Kidney (tissue), 14 donors: ENCODE data around the gene NXPH4. TPM values are rescaled to one million over a fixed set of nuclear protein-coding genes. Genes with fewer than 3 reads are reported as not detected.

Experiments used
- DNase-seq, 5 donors: peaks; one replicate each; pipeline ENCODE4 v3.0.0-alpha.2; 2013 to 2020
- FAIRE-seq: peaks from 2 replicates; lab custom pipeline; 2012; peaks lifted over from hg19 to GRCh38; lab: Jason Lieb, UNC
- H3K27ac ChIP-seq, 2 donors: one replicate each; pipeline ENCODE4 v1.7.0; 2013; ENCODE audit warnings: low read depth in 2 of 2, low read length in 2 of 2, inconsistent platforms in 1 of 2
- H3K27me3 ChIP-seq: one replicate; pipeline ENCODE4 v1.7.1; 2013; ENCODE audit warnings: low read length, inconsistent platforms; ENCODE audit not compliant: control insufficient read depth, insufficient read depth
- H3K36me3 ChIP-seq, 3 donors: one replicate each; pipeline versions ENCODE4 v1.7.0 to v1.7.1; 2013; ENCODE audit warnings: low read length in 3 of 3, control low read depth in 1 of 3, inconsistent platforms in 1 of 3; ENCODE audit not compliant: insufficient read depth in 3 of 3, control insufficient read depth in 2 of 3
- H3K4me1 ChIP-seq, 3 donors: one replicate each; pipeline versions ENCODE4 v1.7.0 to v1.7.1; 2013; ENCODE audit warnings: low read length in 3 of 3, inconsistent platforms in 1 of 3, low read depth in 1 of 3; ENCODE audit not compliant: control insufficient read depth in 2 of 3, insufficient read depth in 2 of 3
- H3K4me3 ChIP-seq, 3 donors: one replicate each; pipeline versions ENCODE4 v1.7.0 to v1.8.1; 2013; ENCODE audit warnings: low read length in 3 of 3, control low read depth in 1 of 3, inconsistent platforms in 1 of 3
- H3K9ac ChIP-seq, 3 donors: one replicate each; pipeline versions ENCODE4 v1.7.0 to v1.7.1; 2013; ENCODE audit warnings: low read length in 3 of 3, control low read depth in 1 of 3, inconsistent platforms in 1 of 3
- H3K9me3 ChIP-seq, 3 donors: one replicate each; pipeline versions ENCODE4 v1.7.0 to v1.7.1; 2013; ENCODE audit warnings: low read length in 3 of 3, control low read depth in 1 of 3, inconsistent platforms in 1 of 3; ENCODE audit not compliant: control insufficient read depth in 2 of 3, insufficient read depth in 1 of 3
- CTCF ChIP-seq: IDR thresholded peaks from 3 replicates; pipeline ENCODE4 v1.5.1; 2012; ENCODE audit warnings: mild to moderate bottlenecking, moderate library complexity, borderline replicate concordance; ENCODE audit not compliant: insufficient read depth; ENCODE audit errors: extremely low read depth
- intact Hi-C: fragments of 100-400 bp; cut with DNase I; formaldehyde crosslinking; loops from one replicate; pipeline ENCODE4 v1.11.1; 2022
- polyA plus RNA-seq: library from polyadenylated mRNA; stranded (reverse); fragments of 350-450 nt; fragmentation: Illumina TruSeq; extraction: RNeasy Lipid Tissue Mini Kit (QIAGEN cat#74804); gene quantifications from one replicate; pipeline ENCODE4 v1.2.3, GENCODE V29; 2014; ENCODE audit warnings: low read depth, low replicate concordance; ENCODE audit not compliant: insufficient read depth
- total RNA-seq: library from RNA; stranded (reverse); fragmentation: NEBNext Ultra II Directional; extraction: Animal tissue kit (Norgen Biotek cat#: 25700); gene quantifications from one replicate; pipeline ENCODE4 v1.2.1, GENCODE V29; 2021
- donor health status: control.
- donor health status: control.
- donor health status: control.
- donor health status: control.
- donor health status: control.
- donor health status: DM: yes; HTN: yes; CAD: no.
- donor health status: Normal renal cell carcinoma (clear cell type).

Gene NXPH4
- total and polyA plus RNA-seq, 2 donors from 2014 or later: 0.16 to 0.71 TPM

DNA sequence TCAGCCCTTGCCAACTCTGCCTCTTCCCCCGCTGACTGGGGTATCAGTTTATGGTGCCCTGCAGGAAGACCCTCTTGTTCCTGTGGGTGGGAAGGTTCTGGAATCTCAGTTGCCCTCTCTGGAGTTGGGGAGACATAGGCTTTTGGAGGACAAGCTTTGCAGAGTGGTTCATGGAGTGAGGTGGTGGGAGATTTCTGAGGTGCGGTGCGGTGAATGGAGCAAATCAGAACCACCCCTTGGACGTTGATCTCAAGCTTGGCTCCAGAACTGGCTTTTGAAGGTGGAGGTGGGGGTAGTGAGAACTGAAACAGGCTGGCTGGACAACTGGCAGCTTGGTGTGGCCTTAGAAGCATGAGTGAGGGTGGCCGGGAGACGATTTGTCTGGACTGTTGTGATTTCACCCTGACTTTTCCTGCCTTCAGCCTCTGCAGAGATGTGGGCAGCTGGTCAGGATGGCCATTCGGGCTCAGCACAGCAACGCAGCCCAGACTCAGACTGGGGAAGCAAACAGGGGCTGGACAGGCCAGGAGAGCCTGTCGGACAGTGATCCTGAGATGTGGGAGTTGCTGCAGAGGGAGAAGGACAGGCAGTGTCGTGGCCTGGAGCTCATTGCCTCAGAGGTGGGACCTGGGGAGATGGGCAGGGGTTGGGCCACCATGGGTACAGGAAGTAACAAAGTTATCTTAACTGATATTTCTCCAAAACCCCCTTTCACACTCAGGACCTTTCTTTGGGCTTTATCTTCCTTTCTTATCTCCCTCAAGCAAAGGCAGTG lies 14.0 kb downstream of the NXPH4 start:
- FAIRE-seq: no peak

GRCh38 chr12:57231276-57232021 lies 14.9 kb downstream of the NXPH4 start:
- FAIRE-seq (no peak), DNase-seq (peak in 2 of 5 donors; percentile 41 to 44)
- no peaks in the 10 kb centered on the region for H3K9me3 ChIP-seq
- no peak overlapping the region for H3K4me3 ChIP-seq
- no peak overlapping the region for H3K9ac ChIP-seq
- intact Hi-C loops: no loop called here
- H3K4me1 ChIP-seq: peaks cover 2 to 9% (median 8%) of the 10 kb centered on the region in 3 donors
- H3K27ac ChIP-seq: no peak overlapping the region
- peaks cover 2% of the 10 kb centered on the region for H3K27me3 ChIP-seq
- TF ChIP-seq CTCF: no peak
- H3K36me3 ChIP-seq: peaks cover 3 to 26% (median 11%) of the 10 kb centered on the region in 3 donors

More for the DNA sequence above, 14.0 kb downstream of the NXPH4 start:
- Histone ChIP-seq H3K4me1 (peaks cover 2 to 9% (median 8%) of the 10 kb centered on the region in 3 donors), H3K4me3 (peak overlapping the region; percentile 88 to 94 (median 91)), H3K9me3 (no peaks in the 10 kb centered on the region), H3K27ac (peak overlapping the region; percentile 26 to 85), H3K9ac (peak overlapping the region; percentile 20 to 86 (median 81)), H3K36me3 (peaks cover 3 to 26% (median 11%) of the 10 kb centered on the region in 3 donors), H3K27me3 (peaks cover 2% of the 10 kb centered on the region)
- DNase-seq: peak in 2 of 5 donors; percentile 52 to 63
- TF ChIP-seq CTCF: no peak
- intact Hi-C loops: no loop called here

DNA sequence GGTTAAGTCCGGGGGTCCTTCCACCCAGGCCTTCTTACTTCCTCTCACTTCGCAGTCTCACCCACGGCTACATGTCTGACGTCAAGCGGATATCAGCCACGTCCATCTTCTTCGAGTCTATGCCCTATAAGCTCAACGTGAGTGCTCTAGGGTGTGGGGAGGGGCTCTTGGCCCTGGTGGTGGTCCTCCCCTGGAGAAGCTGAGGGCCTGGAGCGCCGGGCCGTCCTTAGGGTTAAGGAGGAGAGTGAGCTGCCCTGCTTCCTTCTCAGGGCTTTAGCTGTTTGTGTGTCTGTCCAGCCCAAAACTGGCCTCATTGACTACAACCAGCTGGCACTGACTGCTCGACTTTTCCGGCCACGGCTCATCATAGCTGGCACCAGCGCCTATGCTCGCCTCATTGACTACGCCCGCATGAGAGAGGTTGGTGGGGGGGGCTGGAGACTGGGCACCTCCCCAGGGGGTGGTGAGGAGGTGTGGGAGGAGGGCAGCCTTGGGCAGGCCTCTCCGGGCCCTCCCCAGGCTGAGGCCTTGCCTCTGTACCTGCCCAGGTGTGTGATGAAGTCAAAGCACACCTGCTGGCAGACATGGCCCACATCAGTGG lies 15.7 kb downstream of the NXPH4 start:
- no peaks in the 10 kb centered on the region for H3K9me3 ChIP-seq
- peaks cover 3 to 26% (median 11%) of the 10 kb centered on the region in 3 donors for H3K36me3 ChIP-seq
- peaks cover 2% of the 10 kb centered on the region for H3K27me3 ChIP-seq
- intact Hi-C loops: no loop called here
- H3K4me1 ChIP-seq: peaks cover 2 to 9% (median 8%) of the 10 kb centered on the region in 3 donors
- H3K27ac ChIP-seq: no peak overlapping the region
- H3K9ac ChIP-seq: no peak overlapping the region
- no peak overlapping the region for H3K4me3 ChIP-seq
- DNase-seq: peak in 2 of 5 donors; percentile 43 to 49
- TF ChIP-seq CTCF: no peak
- FAIRE-seq: no peak
